Measurements from ENCODE around the gene CPT1A.

Gene CPT1A

DNA sequence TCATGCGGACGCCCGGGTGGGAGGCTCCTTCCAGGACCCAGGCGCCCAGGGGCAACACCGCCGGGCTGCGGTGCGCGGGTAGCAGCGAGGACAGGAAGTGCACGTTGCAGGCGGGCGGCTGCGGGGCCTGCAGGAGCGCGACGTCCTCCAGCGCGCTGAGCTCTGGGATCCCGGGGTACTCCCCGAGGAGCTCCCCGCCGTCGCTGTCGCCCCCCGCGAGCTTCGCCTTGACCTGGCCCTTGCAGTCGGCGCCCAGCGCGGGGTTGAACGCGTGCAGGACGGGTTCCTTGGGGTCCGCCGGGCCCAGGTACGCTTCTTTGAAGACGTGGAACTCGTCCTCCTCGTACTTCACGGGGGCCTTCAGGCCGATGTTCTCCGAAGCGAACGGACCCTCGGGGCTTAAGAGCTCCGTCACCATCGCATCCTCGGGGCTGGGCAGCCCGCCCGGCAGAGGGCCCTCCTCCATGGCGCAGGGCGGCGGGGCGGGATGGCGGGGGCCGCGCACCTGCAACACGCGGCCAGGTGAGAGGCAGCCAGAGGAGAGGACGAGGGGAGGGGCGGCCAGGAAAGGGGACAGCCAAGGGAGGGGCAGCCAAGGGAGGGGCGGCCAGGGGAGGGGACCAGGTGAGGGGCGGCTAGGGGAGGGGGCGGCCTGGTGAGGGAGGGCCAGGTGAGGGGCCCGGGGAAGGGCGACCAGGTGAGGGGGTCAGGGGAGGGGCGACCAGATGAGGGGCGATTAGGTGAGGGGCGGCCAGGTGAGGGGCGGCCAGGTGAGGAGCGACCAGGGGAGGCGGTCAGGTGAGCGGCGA, 91.3 kb downstream of the CPT1A start:
- no peak for DNase-seq

DNA sequence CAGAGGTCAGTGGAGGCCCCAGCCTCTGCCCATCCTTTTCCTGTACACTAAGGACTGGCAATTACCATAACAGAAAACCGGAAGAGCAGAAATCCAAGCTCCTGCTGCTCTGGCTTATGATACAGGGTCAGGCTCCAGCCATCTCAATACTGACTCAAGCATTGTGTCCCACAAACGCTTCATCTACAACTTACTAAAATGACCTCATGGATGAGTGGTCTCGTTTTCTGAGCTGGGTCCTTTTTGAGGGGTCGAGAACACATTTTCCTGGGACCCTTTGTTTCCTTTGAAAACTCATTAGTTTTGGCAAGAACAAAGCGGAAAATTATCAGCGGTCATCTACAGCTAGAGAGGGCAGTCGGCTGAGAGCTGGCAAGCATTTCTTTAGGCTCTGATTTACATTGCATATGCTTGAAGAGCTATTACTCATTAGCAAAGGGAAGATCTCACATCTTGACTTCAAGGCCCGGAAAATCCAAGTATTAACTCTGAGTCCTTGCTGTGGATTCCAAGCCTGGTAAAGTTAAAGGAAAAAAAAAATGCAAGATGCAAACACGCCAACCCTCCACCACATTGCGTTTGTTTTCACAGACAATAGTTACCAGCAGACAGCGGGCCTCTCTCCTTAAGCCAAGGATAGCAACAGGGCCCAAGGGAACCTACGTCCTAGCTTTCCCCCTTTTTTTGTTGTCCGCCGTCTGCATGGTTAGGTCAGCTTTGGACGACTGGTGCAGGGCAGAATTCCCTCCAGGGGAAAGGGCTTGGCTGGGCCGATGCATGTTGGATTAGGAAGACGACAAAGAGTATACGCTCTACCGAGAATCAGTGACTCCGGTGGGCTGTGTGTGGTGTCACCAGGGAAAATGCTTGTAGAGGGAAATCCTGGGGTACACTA, 92.2 kb downstream of the CPT1A start:
- DNase-seq: no peak

DNA sequence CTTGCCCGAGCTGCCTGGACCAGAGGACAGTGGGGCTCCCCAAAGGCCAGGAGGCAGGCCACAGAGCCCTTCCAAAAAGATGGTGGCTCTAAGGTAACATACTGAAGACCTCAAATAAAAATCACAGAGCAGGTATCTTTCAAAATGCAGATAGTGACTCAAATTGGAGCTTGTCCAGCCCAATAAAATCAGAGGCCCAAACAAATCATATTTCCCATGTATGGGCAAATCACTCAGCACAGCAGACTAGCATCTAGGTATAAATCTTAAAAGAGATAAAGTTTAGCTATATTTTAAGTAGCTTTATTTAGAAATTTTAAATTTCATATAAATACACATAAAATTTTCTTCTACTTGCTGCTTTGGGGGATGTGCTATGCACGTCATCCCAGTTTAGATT, 93.7 kb downstream of the CPT1A start:
- DNase-seq: no peak

DNA sequence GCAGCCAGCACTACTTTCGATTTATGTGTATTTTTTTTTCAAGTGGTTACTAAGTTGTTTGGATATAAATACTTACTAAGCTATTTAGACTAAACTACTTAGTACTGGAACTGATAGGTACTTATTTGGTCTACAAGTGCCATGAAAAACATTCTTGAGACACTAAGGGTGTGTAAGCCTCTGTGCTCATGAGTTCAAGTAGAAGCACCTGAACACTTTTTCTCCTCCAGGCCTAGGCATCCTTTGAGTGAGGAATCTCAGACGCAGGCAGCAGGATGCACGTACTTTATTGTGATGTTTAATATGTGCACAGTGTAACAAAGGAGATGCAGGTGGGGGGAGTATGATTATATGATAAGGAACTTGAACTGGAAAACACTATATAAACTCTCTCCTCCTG, 98.2 kb downstream of the CPT1A start:
- no peak for DNase-seq

DNA sequence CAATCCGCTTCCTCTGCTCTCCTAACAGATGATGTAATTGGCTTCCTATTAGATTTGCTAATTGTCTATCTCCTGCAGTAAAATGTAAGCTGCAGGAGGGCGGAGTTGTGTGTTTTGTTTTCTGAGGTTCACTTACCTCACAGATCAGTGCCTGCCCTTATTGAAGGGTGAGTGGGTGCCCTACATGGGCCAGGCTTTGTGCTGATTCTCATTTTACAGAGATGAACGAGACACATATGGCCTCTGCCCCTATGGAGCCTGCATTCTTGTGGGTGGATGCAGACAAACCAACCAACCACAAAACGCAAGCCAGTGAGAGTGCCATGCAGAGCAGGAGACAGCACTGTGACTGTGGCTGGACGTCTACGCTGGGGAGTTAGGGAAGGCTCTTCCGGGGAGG, 100.3 kb downstream of the CPT1A start:
- no peak for DNase-seq

DNA sequence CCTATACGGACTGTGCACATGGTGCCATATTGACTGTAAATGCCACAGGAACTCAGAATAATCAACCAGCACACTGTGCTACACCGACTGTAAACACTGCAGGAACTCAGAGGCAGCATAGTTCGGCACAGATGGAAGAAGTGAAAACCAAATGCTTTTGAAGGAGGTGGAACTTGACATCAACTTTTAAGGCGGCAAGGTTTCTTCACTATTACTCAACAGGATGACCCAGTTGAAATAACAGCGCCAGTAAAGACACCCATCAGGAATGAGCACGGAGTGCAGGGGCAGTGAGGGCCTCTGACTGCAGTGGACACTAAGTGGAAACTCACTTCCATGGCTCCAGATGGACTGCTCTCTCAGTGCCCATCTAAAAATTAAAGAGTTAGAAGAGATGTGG, 106.1 kb downstream of the CPT1A start:
- DNase-seq: no peak

DNA sequence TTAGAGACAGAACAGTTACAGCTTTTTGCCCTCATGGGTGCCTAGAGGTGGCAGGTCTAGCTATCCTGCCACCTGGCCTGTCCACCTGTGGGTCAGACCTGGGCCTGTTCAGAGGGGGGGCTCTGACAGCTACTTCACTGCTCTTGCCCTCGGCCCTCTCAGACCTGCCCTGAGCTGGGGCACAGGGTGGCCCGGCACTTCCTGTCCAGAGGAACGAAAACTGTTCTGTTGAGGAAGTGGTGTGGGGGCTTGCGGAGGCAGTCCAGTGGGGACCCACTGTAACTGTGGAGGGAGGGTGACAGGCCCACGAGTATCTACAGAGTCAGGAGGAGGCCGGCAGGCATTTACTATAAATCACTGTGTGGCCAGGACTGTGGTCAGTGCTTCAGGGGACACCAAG, 106.6 kb downstream of the CPT1A start:
- DNase-seq: no peak

DNA sequence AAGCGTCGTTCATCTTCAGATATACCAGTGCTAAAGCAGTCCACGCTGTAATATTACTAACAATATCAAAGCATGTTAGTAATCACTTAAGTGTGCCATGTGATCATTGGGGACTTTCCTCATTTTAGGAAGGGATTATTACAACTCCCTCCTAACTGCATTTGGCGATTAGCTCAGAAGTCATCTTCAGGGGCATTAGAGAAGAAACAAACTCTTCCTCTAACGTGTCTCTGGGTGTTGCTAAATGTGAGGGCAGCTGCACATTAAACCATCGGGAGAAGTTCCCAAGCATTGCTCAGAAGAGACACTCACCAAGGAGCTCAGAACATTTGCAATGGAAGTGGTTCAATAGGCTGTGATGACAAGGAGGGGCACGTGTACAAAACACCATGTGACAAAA, 107.6 kb downstream of the CPT1A start:
- DNase-seq: no peak

DNA sequence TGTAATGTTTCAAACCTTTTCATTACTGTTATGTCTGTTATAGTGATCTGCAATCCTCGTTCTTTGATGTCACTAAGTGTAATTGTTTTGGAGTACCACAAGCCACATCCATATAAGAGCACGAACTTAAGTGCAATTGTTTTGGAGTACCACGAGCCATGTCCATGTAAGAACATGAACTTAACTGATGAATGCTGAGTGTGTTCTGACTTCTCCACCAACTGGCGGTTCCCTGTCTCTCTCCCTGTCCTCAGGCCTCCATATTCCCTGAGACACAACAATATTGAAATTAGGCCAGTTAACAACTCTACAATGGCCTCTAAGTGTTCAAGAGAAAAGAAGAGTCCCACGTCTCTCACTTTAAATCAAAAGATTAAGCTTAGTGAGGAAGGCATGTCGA, 113.9 kb downstream of the CPT1A start:
- no peak for DNase-seq

DNA sequence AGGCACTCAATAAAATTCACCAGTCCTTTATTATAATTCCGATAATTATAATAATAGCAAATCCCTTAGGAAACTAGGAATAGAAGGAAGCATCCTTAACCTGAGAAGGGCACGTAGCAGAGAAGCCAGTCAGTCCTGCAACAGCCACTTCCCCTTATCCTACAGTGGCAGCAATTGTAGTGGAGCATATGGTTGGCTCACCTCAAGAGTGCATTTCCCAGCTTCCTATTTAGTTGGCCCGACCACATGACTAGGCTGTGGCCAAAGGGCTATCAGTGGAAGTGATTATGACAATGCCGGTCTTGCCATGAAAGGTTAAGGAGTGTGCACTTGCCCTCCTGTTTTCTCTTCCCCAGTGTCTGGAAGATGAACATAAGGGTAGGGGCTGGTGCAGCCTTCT, 117.4 kb downstream of the CPT1A start:
- no peak for DNase-seq

DNA sequence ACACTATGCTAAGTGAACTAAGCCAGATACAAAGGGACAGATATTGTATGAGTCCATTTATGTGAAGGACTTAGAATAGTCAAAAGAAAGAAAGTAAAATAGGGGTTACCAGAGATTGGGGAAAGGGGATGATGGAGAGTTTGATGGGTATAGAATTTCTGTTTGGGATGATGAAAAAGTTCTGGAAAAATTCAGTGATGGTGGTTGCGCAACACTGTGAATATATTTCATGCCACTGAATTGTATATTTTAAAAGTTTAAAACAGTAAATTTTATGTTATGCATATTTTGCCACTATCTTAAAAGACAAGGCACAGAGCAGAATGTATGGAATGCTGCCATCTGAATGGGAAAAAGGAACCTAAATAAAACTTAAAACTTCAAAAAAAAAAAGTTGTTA, 119.6 kb downstream of the CPT1A start:
- no peak for DNase-seq

DNA sequence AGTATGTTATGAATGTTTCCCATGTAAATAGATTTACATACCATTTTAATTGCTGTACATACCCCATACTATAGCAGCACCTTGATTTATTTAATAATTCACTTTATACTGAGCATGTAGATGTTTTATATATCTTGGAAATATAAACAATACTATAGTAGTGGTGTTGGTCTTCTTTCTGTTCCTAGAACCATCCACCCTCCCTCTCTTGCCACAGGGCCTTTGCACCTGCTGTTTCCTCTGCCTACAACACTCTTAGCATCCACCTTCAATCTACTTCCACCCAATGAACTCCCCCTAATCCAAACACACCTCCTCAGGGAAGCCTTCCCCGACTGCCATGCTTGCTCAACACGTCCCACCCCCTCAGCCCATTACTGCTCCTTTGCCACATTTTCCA, 120.6 kb downstream of the CPT1A start:
- DNase-seq: no peak

DNA sequence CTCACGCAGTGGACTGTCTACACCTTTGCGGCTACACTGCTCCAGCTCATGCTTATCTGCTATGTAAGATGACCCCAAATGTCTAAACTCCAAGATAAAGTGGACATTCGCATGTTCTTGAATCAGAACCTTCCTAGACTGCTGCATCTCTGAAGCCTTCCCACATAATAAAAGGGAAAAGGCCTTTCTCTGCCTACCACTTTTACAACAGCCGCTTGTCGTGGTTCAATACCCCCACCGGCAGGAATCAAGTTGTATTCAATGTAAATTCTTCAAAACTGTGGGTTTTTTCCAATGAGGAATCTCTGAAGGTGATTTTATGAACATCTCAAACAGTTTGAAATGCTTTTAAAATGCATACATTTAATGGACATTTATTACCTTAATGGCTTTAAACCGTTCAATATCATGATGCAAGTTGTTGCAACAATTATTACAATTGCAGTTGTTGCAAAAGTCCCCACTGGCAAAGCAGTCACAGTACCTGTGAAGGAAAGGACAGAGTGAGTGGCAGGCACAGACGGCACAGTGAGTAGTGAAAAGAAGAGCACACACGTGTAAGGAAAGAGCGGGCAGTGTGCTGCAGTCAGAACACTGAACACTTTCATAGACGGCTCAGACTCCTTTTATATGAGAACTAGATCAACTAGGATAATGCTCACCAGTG, 126.1 kb downstream of the CPT1A start:
- DNase-seq: no peak

DNA sequence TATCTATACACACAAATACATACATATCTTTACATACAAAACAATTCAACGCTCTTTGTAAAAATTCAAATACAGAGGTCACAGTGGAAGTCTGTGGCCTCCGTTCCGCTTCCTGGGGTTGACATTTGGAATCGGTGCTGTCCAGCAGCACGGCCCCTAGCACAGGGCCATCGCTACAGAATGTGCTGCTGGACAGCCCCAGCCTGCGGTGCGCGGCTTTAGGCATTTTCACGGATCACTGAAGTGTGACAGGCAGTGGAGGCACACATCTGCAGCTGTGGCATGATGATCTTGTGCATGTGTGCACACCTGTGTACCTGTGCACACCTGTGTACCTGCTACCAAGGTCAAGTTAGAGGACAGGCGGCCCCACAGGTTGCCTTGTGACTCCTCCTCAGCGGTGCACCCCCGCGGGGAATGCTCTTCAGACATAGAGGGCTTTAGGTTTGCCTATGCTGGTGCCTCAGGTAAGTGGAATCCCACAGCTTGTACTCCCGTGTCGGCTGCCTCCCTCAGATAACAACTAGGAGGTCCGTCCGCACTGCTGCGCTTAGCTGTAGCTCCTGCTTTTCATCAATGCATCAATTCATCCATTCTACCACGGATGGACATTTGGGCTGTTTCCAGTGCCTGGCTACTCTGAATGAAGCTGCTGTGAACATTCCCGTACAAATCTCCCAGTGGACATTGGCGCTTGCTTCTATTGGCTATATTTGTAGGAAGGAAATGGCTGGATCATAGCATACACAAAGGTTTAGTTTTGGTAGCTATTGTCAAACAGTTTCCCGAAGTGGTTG, 127.5 kb downstream of the CPT1A start:
- no peak for DNase-seq

DNA sequence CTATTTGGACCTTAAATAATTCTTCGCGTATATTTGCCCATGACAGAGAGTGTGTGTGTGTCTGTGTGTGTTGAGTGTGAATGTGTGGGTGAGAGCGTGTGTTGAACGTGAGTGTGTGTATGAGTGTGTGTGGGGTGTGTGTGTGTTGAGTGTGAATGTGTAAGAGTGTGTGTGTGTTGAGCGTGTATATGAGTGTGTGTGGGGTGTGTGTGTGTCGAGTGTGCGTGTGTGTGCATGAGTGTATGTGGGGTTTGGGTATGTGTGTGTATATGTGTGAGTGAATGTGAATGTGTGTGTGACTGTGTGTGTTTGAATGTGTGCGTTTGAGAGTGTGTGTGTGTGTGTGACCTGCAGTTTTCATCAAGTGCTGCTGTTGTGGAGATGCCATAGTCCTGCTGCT, 130.6 kb downstream of the CPT1A start:
- no peak for DNase-seq

DNA sequence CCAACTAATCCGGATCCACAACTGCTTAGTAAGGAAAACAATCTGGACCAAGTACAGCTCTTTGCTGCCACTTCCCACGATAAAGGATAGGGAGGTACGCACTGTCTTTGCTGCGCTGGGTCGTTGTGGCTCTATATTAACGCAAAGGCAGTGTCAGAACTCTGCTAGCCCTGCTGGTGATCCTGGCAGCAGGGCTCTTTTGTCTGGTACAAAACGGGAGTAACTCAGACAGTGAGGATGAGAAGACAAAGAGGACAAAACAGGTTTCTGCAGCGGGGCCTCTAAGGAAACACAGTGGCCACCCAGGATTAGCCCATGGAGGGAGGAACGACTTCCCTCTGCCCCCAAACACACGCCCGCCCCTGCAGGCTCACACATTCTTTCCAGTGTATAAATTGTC, 131.3 kb downstream of the CPT1A start:
- DNase-seq: no peak

DNA sequence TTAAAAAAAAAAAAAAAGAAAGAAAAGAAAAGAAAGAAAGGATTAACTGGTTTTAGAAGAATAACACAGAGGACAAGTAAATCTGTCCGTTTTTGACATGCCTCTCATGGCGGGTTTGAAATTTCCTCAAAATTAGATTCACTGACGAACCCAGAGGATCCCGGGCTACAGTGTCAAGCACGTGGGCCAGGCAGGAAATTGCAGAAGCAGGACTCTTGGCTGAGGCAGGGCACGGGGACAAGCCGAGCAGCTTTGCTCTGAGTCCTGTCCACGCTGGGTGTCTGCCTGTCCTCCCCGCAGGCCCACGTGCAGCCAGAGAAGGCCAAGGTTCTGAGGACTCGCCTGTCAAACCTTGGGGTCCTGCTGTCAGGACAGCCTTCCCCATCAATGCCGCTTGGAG, 132.7 kb downstream of the CPT1A start:
- DNase-seq: no peak

DNA sequence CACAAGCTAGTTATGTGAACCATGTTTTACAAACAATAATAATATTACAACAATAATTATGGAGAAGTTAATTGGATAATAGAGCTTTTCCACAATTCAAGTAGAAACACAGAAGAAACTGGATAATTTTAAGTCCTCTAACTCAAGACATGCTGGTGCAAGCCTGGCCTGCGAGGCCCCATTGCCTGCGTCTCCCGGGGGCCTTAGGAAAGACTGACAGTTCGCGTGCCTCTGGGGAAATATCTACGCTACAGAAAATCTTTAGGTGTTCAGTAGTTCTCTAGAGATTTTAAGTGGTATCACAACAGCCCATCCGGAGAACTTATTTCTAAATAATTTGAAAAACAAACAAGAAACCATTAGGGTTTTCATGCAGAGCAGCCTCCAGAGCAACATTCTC, 134.2 kb downstream of the CPT1A start:
- DNase-seq: no peak

DNA sequence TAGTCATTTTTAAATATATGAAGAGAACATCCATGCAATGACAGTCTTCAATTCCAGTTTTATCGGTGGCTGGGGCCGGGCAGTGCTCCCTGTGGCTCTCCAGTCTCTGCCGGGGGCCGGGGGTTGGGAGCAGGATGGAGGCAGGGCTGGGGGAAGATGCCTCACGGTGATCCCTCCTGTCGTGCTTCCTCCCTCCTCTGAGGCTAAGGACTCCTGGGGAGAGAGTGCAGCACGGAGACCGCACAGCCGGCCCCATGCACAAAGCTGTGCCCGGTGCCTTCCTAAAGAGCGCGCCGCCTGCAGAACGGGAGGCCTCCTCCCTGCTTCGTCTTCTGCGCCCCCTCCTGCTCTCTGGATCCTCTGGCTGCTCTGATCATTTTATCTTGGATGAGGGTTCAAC, 136.8 kb downstream of the CPT1A start:
- no peak for DNase-seq
